Spinal cord (tissue), 10 donors: ENCODE data around the gene BCAP29. TPM values are rescaled to one million over a fixed set of nuclear protein-coding genes. Genes with fewer than 3 reads are reported as not detected.
A peak's percentile ranks its signal among the peaks of the same experiment; 100 is the strongest.
"Not testable (repeated sequence)": the region's sequence is repeated elsewhere in the genome, so short reads cannot be mapped to it uniquely, and the experiment has no call there.

Source experiments
- DNase-seq, 6 donors: peaks; one replicate each; pipeline versions ENCODE4 v3.0.0 to v3.0.0-alpha.2; 2013 to 2015; ENCODE audit warnings: low spot score in 6 of 6, low read depth in 4 of 6
- H3K27ac ChIP-seq: one replicate; pipeline ENCODE4 v1.5.1; 2013; ENCODE audit warnings: low read depth, low read length, control low read depth
- H3K27me3 ChIP-seq: one replicate; pipeline ENCODE4 v1.6.1; 2013; ENCODE audit warnings: low read length; ENCODE audit not compliant: control insufficient read depth, insufficient read depth
- H3K36me3 ChIP-seq: one replicate; pipeline ENCODE4 v1.6.1; 2013; ENCODE audit warnings: low read length; ENCODE audit not compliant: control insufficient read depth, insufficient read depth
- H3K4me1 ChIP-seq: one replicate; pipeline ENCODE4 v1.6.1; 2013; ENCODE audit warnings: low read length; ENCODE audit not compliant: control insufficient read depth, insufficient read depth
- H3K4me3 ChIP-seq: one replicate; pipeline ENCODE4 v1.5.1; 2013; ENCODE audit warnings: low read depth, low read length, control low read depth
- H3K9me3 ChIP-seq: one replicate; pipeline ENCODE4 v1.6.1; 2013; ENCODE audit warnings: low read length; ENCODE audit not compliant: control insufficient read depth, insufficient read depth
- WGBS: methylation state at CpG from one replicate; pipeline ENCODE4 v1.1.5; 2013; ENCODE audit warnings: missing lambda C conversion rate; ENCODE audit not compliant: insufficient coverage; 5-methylcytosine and 5-hydroxymethylcytosine counted together
- polyA plus RNA-seq, 2 donors: library from polyadenylated mRNA; unstranded; fragments of 120-200 nt; gene quantifications; one replicate each; pipeline ENCODE4 v1.2.1, GENCODE V29; 2013; ENCODE audit not compliant: insufficient read length in 2 of 2
- total RNA-seq, 2 donors: library from RNA; depleted of rRNA in 1 of 2; stranded (reverse); fragments of 120-200 nt in 1 of 2; fragments of >200 nt in 1 of 2; gene quantifications; one replicate each; pipeline versions ENCODE4 v1.2.3 to v1.2.4, GENCODE V29; 2013 to 2014
- donor health status: healthy.

Gene BCAP29
- total and polyA plus RNA-seq, 4 donors = 48.7 to 85.4 (median 70.1) TPM

DNA sequence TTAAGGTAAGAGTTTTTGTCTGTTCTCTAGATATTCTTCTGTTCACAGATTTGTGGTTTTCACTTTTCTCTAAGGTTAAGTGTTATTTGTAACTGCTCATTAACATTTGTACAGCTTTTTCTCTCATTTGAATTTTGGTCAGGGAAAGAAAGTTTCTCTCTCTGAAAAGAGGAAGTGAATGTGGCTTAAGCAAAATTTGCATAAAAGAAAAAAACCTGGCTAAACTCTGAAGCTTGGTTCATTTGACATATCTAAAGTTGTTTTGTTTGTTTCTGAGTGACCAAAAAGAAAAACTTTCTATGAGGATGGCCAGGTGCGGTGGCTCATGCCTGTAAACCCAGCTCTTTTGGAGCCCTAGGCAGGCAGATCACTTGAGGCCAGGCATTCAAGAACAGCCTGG, 58.5 kb downstream of the BCAP29 start:
- H3K4me3 ChIP-seq = no peak overlapping the region
- no peak for DNase-seq
- H3K9me3 ChIP-seq = no peaks in the 10 kb centered on the region
- H3K4me1 ChIP-seq = peaks cover 3% of the 10 kb centered on the region
- H3K27ac ChIP-seq = no peak overlapping the region
- WGBS = 67% methylated on average over 1 of the region's 1 CpG
- H3K27me3 ChIP-seq = no peaks in the 10 kb centered on the region
- no peaks in the 10 kb centered on the region for H3K36me3 ChIP-seq

DNA sequence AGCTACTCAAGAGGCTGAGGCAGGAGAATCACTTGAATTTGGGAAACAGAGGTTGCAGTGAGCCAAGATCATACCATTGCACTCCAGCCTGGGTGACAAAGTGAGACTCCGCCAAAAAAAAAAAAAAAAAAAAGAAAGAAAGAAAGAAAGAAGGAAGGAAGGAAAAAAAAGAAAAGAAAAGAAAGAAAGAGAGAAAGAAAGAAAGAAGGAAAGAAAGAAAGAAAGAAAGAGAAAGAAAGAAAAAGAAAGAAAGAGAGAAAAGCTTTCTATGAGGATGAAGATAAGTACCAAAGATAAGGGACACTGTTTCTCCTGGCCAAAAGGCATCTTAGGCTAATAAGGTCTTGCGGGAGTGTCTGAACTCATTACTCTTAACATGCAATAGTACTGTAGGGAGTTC, 59.0 kb downstream of the BCAP29 start:
- not testable (repeated sequence) for H3K27ac ChIP-seq, H3K4me1 ChIP-seq, H3K27me3 ChIP-seq, H3K4me3 ChIP-seq, H3K9me3 ChIP-seq, DNase-seq, H3K36me3 ChIP-seq
- WGBS = 100% methylated on average over 1 of the region's 2 CpGs

DNA sequence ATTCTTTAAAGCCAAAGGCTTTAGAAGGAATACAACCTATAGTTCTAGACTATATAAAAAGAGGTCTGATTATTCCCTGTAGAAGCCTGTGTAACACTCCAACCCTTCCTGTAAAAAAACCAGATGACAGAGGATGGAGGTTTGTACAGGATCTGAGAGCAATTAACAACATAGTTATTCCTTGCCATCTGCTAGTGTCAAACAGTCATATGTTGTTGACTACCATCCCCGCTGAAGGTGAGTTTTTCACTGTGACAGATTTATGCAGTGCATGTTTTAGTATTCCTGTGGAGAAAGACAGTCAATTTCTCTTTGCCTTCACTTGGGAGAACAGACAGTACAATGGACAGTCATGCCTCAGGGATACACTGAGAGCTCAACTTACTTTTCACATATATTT, 61.6 kb downstream of the BCAP29 start:
- H3K9me3 ChIP-seq = no peaks in the 10 kb centered on the region
- H3K4me3 ChIP-seq = no peak overlapping the region
- no peaks in the 10 kb centered on the region for H3K36me3 ChIP-seq
- no CpG with 5 or more reads among the region's 1 CpG for WGBS
- peaks cover 3% of the 10 kb centered on the region for H3K4me1 ChIP-seq
- no peak overlapping the region for H3K27ac ChIP-seq
- no peaks in the 10 kb centered on the region for H3K27me3 ChIP-seq
- DNase-seq = peak in 1 of 6 donors; percentile 69

DNA sequence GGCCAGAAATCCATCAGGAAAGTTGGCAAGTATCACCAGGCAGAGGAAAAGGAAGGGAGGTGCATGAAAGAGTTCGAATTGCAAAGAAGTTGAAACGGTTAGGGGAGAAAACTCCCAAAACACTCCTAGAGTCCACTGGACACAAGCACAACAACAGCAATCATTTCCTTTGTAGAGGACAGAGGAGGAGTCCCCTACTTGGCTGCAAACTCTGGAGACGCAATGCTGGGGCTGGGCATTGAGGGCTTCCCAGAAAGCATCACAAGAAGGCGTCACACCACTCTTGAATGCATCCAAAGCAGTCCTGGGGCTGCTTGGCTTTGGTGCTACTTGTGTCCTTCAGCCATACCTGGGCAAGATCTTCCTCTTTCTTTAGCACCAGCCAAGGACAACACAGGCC, 62.5 kb downstream of the BCAP29 start:
- DNase-seq = no peak
- WGBS = 84% methylated on average over 2 of the region's 4 CpGs
- H3K4me3 ChIP-seq = no peak overlapping the region
- H3K27me3 ChIP-seq = no peaks in the 10 kb centered on the region
- peaks cover 3% of the 10 kb centered on the region for H3K4me1 ChIP-seq
- H3K9me3 ChIP-seq = no peaks in the 10 kb centered on the region
- H3K27ac ChIP-seq = no peak overlapping the region
- H3K36me3 ChIP-seq = no peaks in the 10 kb centered on the region

DNA sequence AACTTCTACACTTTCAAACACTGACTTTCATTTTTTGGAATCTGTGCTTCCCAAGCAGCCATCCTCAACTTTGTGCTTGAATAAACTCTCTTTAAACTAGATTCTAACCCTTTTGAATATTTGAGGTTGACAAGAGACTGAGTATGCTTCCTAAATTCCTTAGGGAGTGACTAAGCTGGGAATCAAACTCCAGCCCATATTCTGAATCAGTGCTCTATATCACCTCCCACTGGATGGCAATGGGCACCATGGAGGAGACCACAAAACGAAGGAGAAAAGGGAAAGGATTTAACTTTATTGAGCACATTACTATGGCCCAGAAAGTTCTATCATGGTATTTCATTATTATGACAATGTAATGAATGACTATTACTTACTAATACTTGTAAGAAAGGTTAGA, 63.4 kb downstream of the BCAP29 start:
- H3K4me1 ChIP-seq = peaks cover 3% of the 10 kb centered on the region
- no CpG with 5 or more reads among the region's 1 CpG for WGBS
- no peak for DNase-seq
- H3K36me3 ChIP-seq = no peaks in the 10 kb centered on the region
- no peak overlapping the region for H3K27ac ChIP-seq
- no peaks in the 10 kb centered on the region for H3K9me3 ChIP-seq
- no peak overlapping the region for H3K4me3 ChIP-seq
- no peaks in the 10 kb centered on the region for H3K27me3 ChIP-seq

DNA sequence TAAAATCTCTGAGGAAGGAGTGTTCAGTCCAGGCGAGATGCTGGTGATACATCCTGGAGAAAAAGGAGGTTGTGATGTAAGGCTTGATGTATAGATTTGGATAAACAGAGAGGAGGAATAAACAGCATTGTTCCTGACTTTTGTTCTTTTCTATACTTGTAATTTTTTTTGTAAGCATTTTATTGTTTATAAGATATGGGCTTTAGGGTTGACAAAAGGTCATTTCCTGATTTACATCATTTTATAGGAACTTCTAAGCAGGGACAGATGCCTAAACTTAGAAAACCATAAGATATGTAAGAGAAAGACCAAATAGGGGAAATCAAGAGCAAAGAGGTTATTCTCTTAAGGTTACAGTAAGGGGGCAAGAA, 63.9 kb downstream of the BCAP29 start:
- WGBS = 80% methylated on average over 1 of the region's 1 CpG
- H3K4me1 ChIP-seq = peaks cover under 1% of the 10 kb centered on the region
- H3K4me3 ChIP-seq = no peak overlapping the region
- no peak overlapping the region for H3K27ac ChIP-seq
- DNase-seq = no peak
- H3K9me3 ChIP-seq = no peaks in the 10 kb centered on the region
- H3K27me3 ChIP-seq = no peaks in the 10 kb centered on the region
- H3K36me3 ChIP-seq = no peaks in the 10 kb centered on the region

DNA sequence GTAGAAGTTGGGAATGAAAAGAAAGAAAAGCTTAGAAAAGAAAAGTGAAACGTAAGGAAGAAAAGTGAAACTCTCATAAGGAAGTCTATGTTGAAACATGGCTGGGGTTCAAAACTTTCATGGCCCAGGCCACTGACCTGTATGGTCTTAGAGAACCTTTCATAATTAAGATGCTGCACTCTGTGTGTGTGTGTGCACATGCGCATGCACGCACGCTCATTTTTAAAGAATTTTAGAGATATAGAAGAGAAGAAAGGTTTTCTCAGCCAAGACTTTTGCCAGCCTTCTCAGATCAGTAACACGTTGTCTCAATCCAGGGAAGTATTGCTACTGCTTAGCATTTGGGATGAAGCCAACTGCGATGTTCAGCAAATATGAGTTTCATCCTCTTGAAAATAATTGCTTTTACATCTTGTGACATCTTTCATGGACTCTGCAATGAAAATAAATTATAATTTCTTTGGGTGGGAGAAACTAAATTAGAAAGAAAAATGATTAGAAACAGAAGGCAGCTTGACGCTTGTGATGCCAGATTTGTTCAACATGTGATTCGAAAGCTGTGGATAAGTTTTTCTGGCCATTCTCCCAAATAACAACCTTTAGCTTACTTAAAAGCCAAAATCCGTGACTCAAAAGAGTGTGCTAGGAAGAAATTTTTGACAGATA, 64.4 kb downstream of the BCAP29 start:
- Histone ChIP-seq H3K4me3 (no peak overlapping the region), H3K9me3 (no peaks in the 10 kb centered on the region), H3K36me3 (no peaks in the 10 kb centered on the region), H3K4me1 (no peaks in the 10 kb centered on the region), H3K27ac (no peak overlapping the region), H3K27me3 (no peaks in the 10 kb centered on the region)
- peak in 1 of 6 donors; percentile 94 for DNase-seq
- WGBS = 84% methylated on average over 1 of the region's 9 CpGs

DNA sequence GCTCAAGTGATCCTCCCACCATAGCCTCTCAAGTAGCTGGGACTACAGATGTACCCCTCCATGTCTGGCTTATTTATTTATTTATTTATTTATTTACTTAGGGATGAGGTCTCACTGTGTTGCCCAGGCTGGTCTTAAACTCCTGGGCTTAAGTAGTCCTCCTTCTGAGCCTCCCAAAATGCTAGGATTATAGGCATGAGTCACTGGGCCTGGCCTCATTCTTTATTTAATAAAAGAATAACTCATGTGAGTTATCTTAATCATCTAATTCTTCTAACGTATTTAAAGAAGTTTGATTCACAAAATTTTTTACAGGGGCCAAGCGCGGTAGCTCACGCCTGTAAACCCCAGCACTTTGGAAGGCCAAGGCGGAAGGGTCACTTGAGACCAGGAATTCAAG, 72.6 kb downstream of the BCAP29 start:
- Histone ChIP-seq H3K4me3 (no peak overlapping the region), H3K36me3 (no peaks in the 10 kb centered on the region), H3K9me3 (no peaks in the 10 kb centered on the region), H3K4me1 (no peaks in the 10 kb centered on the region), H3K27ac (no peak overlapping the region), H3K27me3 (no peaks in the 10 kb centered on the region)
- DNase-seq = no peak
- 93% methylated on average over 3 of the region's 5 CpGs for WGBS

DNA sequence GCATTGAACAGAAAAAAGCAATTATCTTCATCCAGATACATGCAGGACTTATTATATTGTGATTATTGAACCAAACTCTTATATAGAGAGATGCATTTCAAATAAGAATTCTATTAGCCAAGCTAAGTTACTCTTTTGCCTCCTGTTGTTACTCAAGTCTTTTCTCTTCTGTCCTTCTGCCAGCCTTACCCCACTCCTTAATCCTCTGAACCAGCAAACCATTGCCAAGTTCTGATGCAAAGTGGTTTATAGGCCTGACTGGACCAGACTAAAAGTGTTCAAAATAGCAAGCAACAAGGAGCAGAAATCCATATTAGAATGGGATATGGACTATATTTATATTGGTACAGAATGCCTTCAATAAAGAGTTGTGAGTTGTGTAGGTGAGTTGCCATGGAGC, 78.4 kb downstream of the BCAP29 start:
- Histone ChIP-seq H3K27me3 (peaks cover 36% of the 10 kb centered on the region), H3K4me1 (peaks cover 21% of the 10 kb centered on the region), H3K4me3 (no peak overlapping the region), H3K36me3 (no peaks in the 10 kb centered on the region), H3K27ac (no peak overlapping the region), H3K9me3 (no peaks in the 10 kb centered on the region)
- peak in 2 of 6 donors; percentile 11 to 13 for DNase-seq

DNA sequence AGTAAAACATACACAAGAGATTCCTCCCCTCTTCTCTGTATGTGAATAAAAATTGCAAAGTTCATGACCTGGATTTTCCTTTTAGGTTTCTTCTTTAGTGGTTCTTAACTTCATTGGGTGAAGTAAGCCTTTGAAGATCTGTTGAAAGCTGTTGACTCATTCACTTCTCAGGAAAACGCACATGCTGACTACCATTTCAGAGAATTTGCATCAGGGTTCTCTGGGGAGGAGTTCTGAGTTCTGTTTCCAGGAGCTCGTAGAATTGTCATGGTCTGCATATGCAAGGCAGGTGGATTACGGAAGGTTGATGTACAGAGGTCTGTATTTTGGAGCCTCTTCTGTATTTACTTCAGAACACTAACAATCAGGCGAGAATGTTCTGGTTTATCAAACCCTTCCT, 79.6 kb downstream of the BCAP29 start:
- H3K9me3 ChIP-seq = no peaks in the 10 kb centered on the region
- no peaks in the 10 kb centered on the region for H3K36me3 ChIP-seq
- H3K27ac ChIP-seq = no peak overlapping the region
- H3K27me3 ChIP-seq = peaks cover 36% of the 10 kb centered on the region
- peaks cover 21% of the 10 kb centered on the region for H3K4me1 ChIP-seq
- 71% methylated on average over 1 of the region's 4 CpGs for WGBS
- DNase-seq = no peak
- no peak overlapping the region for H3K4me3 ChIP-seq
